AG09309 (cell line): ENCODE measurements around the gene UNC50.

Experiments
- DNase-seq: peaks from one replicate; pipeline ENCODE4 v3.0.0-alpha.2; 2010; ENCODE audit warnings: low read depth
- H3K4me3 ChIP-seq: 2 replicates; pipeline ENCODE4 v1.5.1; 2011; ENCODE audit warnings: mild to moderate bottlenecking, low read depth, low read length, moderate library complexity; ENCODE audit not compliant: control insufficient read depth
- CTCF ChIP-seq: IDR thresholded peaks from 2 replicates; pipeline ENCODE4 v1.5.1; 2011; ENCODE audit warnings: mild to moderate bottlenecking, low read depth, low read length, inconsistent platforms; ENCODE audit not compliant: insufficient read depth, control insufficient read depth; ENCODE audit errors: missing control alignments

The UNC50 gene

GRCh38 chr2:98608116-98608961 lies at the start of gene UNC50, which contains the start of gene COA5:
Gene UNC50, plus strand, starts transcription at chr2:98608589. Its CDS starts 1,171 bp downstream, at chr2:98609760.
Gene COA5, minus strand, starts transcription at chr2:98608512. Its CDS starts 107 bp downstream, at chr2:98608405.
- TF ChIP-seq CTCF, result peak; percentile 0
- peak; percentile 48 for DNase-seq
- H3K4me3 ChIP-seq, result peak within 1 kb of the TSS; percentile 96

GRCh38 chr2:98558852-98559530 lies 49.4 kb upstream of the UNC50 start:
- DNase-seq, result no peak
- H3K4me3 ChIP-seq, result no peak overlapping the region
- TF ChIP-seq CTCF, result no peak

GRCh38 chr2:98559581-98559980 lies 48.8 kb upstream of the UNC50 start:
- TF ChIP-seq CTCF, result no peak
- no peak for DNase-seq
- H3K4me3 ChIP-seq, result no peak overlapping the region

- peak; percentile 61 for DNase-seq
- no peak overlapping the region for H3K4me3 ChIP-seq
- no peak for TF ChIP-seq CTCF
Measured at GRCh38 chr2:98560256-98560771, 48.1 kb upstream of the UNC50 start.

GRCh38 chr2:98561018-98561417 lies 47.4 kb upstream of the UNC50 start:
- TF ChIP-seq CTCF, result no peak
- no peak for DNase-seq
- H3K4me3 ChIP-seq, result no peak overlapping the region

- TF ChIP-seq CTCF, result no peak
- no peak for DNase-seq
- H3K4me3 ChIP-seq, result no peak overlapping the region
Measured at GRCh38 chr2:98561902-98562695, 46.3 kb upstream of the UNC50 start.
